ENCODE data around the gene NSMCE1.
"Not testable (repeated sequence)": the region's sequence is repeated elsewhere in the genome, so short reads cannot be mapped to it uniquely, and the experiment has no call there.

The NSMCE1 gene

DNA sequence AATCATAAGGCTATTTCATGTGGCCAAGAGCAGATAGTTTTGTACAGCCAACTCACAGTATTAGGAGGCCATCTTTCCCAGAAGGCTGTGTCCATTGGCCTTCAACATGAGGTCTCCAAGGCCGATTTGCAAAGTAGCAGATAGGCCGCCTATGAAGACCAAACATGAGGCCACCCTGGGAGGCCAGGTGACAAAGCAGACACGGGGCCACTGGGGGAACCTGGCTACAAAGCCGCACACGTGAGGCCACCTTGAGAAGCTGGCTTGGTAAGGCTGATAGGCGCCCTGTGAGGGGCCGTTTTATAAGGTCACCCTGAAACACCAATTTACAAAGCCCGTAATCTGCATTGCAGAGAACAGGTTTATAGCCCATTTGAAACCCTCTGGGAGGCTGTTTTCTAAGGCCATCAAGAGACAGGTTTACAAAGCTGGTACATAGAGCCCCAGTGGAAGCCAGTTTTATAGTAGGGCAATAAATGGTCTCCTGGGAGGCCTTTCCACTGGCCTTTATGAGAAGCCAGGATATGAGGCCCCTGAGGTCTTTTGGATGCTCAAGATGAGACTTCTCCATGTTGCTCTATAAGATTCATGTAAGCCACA, 60.4 kb downstream of the NSMCE1 start:
- no peak for DNase-seq
- TF ChIP-seq POLR2A (IDR thresholded peaks at IDR 0.05; ENCODE audit: low read length) = no peak
- no peak for TF ChIP-seq GATA1 (IDR thresholded peaks at IDR 0.05; ENCODE audit: low read depth, low read length)

DNA sequence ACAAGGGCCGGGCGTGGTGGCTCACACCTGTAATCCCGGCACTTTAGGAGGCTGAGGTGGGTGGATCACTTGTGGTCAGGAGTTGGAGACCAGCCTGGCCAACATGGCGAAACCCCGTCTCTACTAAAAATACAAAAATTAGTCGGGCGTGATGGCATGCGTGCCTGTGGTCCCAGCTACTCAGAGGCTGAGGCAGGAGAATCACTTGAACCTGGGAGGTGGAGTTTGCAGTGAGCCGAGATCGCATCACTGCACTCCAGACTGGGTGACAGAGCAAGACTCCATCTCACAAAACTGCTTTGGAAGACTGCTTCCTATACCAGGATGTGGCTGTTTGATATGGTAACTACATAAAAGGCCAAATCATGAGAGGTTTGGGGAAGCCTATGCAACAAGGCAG, 61.5 kb downstream of the NSMCE1 start:
- not testable (repeated sequence) for DNase-seq

DNA sequence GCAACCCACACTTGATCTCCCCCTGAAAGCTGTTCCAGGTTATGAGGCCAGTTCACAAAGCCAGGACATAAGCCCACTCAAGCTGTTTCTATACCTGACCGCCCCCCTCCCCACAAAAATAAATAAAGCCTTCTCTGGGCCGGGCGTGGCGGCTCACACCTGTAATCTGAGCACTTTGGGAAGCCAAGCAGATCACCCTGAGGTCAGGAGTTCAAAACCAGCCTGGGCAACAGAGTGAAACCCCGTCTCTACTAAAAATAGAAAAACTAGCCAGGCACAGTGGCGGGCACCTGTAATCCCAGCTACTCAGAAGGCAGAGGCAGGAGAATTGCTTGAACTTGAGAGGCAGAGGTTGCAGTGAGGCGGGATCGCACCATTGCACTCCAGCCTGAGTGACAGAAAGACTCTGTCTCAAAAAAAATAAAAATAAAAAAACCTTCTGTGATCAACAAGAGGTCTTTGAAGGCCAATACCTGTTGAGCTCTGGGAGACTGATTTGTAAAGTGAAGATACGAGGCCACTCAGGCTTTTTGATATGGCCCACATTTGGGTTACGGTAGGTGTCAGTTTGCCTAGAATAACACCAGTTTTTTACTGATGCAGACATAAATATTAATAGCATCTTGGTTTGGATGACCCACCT, 63.0 kb downstream of the NSMCE1 start:
- TF ChIP-seq POLR2A (IDR thresholded peaks at IDR 0.05; ENCODE audit: low read length) (no peak), GATA1 (IDR thresholded peaks at IDR 0.05; ENCODE audit: low read depth, low read length) (no peak)

DNA sequence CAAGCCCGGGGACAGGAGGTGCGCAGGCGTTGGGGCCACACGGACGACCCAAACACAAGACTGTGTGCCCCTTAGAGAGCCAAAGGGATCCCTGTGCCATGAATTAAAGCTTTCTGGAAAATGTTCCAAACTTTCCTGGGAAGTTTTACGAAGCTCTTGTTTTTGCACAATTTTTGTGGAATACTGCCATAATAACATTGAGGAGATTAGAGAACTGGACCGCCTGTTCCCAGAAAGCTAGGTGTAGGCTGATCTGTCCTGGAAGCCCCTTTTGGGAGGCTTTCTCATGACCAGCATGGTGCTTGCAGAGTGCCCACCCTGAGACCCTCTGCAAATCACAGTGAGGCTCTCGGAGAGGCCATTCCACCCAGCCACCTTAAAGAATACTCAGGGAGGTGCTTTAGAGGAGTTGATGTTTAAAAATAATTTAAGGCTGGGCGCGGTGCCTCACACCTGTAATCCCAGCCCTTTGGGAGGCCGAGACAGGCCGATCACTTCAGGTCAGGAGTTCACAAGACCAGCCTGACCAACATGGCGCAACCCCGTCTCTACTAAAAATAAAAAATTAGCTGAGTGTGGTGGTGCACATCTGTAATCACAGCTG, 64.2 kb downstream of the NSMCE1 start:
- no peak for DNase-seq
- TF ChIP-seq POLR2A (IDR thresholded peaks at IDR 0.05; ENCODE audit: low read length) = no peak

More for the DNA sequence above, 63.0 kb downstream of the NSMCE1 start:
- no peak for DNase-seq

DNA sequence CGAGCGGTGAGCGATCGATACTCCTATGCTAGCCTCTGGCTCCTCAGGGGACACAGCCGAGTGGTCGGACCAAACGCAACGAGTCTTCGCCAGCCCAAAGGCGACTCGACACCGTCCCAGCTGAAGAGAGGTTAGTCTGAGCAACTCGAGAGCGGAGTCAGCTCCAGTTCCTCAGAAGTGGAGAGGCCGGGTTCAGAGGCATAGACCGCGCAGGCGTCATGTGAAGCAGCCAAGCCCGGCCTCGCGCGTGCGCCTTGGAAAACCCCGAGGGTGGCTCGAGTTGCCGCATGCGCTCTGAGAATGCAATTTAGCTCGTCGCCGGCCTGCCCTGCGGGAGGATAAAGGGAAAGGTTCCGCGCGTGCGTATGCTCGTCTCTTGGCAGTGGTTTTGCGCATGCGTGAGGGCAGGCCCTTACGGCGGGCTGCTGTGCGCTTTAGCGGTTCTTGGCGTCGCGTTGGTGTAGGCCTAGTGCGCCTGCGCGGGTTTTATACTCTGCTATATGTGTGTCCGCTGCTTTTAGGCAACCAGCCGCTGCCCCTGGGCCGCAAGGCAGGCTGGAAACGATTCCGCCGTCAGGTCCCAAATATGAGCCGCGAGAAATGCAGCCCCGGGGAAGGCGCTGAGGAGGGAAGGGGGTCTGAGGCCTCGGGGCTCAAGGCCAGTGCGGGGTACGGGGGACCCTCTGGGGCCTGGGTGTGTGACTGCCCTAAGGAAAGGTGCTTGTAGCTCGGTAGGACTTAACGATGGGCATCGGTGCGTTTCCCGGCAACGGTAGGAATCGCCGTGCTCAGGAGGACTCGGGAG, 64.9 kb downstream of the NSMCE1 start, which contains the start of gene KDM8:
Gene KDM8, plus strand, starts transcription at position 20 of the 805 bp plus-strand sequence. CDS start 6,598 bp downstream, outside the sequence.
- peak; percentile 100 for DNase-seq

DNA sequence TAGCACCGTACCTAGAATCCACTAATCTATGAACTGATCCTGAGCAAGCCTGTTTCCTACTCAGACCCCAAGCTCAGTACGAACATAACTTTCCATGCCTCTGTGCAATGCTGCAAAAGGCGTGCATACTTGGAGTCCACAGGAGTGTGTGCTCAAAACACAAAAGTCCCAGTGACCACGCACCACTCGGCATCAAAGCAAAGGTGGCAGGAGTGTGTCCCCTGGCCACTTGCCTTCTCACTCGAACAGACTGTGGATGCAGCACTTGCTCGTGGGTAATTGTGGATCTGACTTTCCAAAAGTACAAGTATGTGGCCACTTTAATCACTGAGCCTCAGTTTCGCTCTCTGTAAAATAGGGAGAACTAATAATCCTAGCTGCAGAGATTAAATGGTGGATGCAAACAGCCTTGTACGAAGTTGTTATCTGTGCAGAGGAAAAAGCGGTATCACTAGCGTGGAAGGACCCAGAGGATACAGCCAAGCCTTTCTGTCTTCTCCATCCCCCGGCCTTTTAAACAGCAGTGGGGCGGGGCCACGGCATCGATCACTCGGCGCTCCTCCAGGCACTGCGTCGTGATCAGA, 65.6 kb downstream of the NSMCE1 start:
- peak in 1 of 2 experiments; percentile 33 for DNase-seq

More for the DNA sequence above, 64.9 kb downstream of the NSMCE1 start, which contains the start of gene KDM8:
- peak; percentile 90 for TF ChIP-seq POLR2A (IDR thresholded peaks at IDR 0.05; ENCODE audit: low read length)
- TF ChIP-seq GATA1 (IDR thresholded peaks at IDR 0.05; ENCODE audit: low read depth, low read length) = no peak

DNA sequence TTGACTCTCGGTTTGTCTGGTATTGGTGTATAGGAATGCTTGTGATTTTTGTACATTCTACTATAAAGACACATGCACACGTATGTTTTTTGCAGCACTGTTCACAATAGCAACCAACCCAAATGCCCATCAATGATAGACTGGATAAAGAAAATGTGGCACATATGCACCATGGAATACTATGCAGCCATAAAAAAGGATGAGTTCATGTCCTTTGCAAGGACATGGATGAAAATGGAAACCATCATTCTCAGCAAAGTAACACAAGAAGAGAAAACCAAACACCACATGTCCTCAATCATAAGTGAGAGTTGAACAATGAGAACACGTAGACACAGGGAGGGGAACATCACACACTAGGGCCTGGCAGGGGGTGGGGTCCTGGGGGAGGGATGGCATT, 67.7 kb downstream of the NSMCE1 start:
- not testable (repeated sequence) for DNase-seq

More for the DNA sequence above, 65.6 kb downstream of the NSMCE1 start:
- TF ChIP-seq GATA1 (IDR thresholded peaks at IDR 0.05; ENCODE audit: low read depth, low read length) = no peak
- TF ChIP-seq POLR2A (IDR thresholded peaks at IDR 0.05; ENCODE audit: low read length) = no peak

DNA sequence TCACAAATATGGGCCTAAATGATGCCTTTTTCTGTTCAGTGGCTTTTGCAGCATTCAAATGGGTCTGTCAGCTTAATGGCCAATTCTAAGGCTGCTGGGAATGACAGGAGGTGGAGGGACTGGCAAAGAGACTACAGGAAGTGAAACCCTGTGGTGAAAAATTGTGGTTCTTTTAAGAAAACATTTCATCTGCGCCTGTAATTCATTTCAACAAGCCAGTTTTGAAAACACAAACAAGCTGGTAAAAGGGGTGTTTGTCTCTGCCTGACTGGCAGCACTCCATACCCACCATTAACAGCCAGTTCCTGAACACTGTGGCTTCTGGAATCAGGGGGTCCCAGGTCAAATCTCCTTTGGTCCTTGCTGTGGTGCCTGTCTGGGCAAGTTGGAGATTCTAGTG, 68.8 kb downstream of the NSMCE1 start:
- no peak for DNase-seq
- TF ChIP-seq POLR2A (IDR thresholded peaks at IDR 0.05; ENCODE audit: low read length) (no peak), GATA1 (IDR thresholded peaks at IDR 0.05; ENCODE audit: low read depth, low read length) (no peak)

DNA sequence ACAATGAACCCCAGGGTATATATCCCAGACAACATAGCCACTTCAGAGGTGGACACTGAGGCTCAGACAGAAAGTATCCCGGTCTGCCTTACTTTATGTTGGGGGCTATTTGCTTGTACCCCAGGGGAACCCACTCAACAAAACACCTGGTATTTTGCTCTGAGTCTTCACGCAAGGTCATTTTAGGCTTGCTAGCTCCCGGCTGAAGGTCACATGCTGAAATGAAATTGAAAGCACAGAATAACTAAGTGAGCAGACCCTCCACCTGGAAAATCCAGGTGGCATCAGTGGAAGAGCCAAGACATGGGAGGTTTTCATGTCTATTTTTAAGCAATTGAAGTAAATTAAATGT, 69.4 kb downstream of the NSMCE1 start:
- TF ChIP-seq GATA1 (IDR thresholded peaks at IDR 0.05; ENCODE audit: low read depth, low read length) (no peak), POLR2A (IDR thresholded peaks at IDR 0.05; ENCODE audit: low read length) (no peak)
- no peak for DNase-seq

DNA sequence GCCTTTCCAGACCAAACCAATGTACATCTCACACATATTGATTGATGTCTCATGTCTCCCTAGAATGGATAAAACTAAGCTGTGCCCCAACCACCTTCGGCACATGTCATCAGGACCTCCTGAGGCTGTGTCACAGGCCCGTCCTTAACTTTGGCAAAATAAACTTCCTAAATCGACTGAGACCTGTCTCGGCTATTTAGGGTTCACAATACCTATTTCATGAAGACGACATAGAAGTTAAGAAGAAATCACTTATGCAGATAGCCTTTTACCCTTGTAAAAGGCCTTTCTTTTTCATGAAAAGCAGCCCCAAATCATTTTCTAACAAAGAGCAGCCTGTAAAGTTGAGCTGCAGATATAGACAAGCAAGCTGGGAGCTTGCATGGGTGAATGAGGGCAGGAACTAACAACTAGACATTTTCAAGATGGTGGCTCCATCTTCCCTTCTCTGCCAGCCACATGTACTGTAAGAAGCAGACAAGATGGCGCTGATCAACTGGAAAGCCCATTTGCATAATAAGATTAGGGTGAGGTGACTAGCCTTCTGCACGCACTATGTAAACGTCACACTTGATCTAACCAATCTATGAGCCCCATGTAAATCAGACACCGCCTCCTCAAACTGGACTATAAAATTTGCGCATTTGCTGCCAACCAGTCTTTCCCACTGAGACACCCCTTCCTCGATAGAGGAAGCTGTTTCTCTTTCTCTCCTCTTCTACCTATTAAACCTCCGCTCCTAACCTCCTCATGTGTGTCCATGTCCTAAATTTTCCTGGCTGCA, 69.9 kb downstream of the NSMCE1 start:
- DNase-seq = no peak
- TF ChIP-seq GATA1 (IDR thresholded peaks at IDR 0.05; ENCODE audit: low read depth, low read length) (no peak), POLR2A (IDR thresholded peaks at IDR 0.05; ENCODE audit: low read length) (no peak)

DNA sequence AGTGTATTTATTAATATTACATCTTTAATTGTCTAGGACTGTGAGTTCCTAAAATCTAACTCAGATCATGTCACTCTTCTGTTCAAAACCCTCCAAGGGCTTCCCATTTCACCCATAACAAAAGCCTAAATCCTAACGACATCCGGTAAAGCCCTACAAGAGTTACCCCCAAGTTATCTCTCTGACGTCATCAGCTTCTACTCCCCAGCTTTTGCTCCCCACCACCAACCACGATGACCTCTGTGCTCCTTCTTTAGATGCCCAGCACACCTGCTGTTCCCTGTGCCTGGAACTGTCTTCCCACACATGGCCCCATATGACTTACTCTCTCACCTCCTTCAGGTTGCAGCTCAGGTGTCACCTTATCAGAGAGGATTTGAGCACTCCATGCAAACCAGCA, 71.6 kb downstream of the NSMCE1 start:
- DNase-seq = no peak
- no peak for TF ChIP-seq GATA1 (IDR thresholded peaks at IDR 0.05; ENCODE audit: low read depth, low read length)

DNA sequence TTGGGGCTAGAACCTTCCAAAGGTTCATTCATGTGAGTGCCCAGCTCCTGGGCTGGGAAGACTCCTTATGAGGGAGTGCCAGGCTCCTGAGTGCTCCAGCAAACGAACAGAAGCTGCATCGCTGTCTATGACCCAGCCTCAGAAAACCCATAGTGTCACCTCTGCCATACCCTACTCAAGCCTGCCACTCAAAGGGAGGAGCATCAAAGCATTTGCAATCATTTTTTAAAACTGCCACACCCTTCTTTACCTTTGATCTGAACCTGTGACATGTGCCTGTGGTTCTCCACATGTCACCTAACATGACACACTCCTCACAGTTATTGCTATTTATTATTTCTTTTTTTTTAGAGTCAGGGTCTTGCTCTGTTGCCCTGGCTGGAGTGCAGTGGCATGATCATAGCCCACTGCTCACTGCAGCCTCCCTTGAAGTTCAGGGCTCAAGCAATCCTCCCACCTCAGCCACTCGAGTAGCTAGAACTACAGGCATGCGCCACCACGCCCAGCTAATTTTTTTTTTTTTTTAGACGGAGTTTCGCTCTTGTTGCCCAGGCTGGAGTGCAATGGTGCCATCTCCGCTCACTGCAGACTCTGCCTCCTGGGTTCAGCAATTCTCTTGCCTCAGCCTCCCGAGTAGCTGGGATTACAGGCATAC, 72.5 kb downstream of the NSMCE1 start:
- no peak for TF ChIP-seq POLR2A (IDR thresholded peaks at IDR 0.05; ENCODE audit: low read length)
- TF ChIP-seq GATA1 (IDR thresholded peaks at IDR 0.05; ENCODE audit: low read depth, low read length) = no peak
- no peak for DNase-seq
